Smooth muscle cell (in vitro differentiated cells): ENCODE results near the gene LVRN. TPM values are rescaled to one million over a fixed set of nuclear protein-coding genes. Genes with fewer than 3 reads are reported as not detected.

Experiments used
- DNase-seq: peaks from one replicate; lab custom pipeline; 2025; ENCODE audit not compliant: unreplicated experiment; lab: John Stamatoyannopoulos, UW
- H2AFZ ChIP-seq: fragments of 200-600 bp; sonication (generic); 2 replicates; pipeline ENCODE4 v1.6.0; 2016; ENCODE audit warnings: antibody characterized with exemption, low read depth, mild to moderate bottlenecking
- H3F3A ChIP-seq: fragments of 200-600 bp; sonication (generic); 2 replicates; pipeline ENCODE4 v1.6.0; 2017; ENCODE audit warnings: antibody characterized with exemption, low read depth
- H3K27ac ChIP-seq: fragments of 200-600 bp; sonication (generic); 2 replicates; pipeline ENCODE4 v1.5.1; 2016; ENCODE audit warnings: low read depth, mild to moderate bottlenecking
- H3K27me3 ChIP-seq: fragments of 200-600 bp; sonication (generic); 2 replicates; pipeline ENCODE4 v1.6.1; 2016; ENCODE audit warnings: low read depth, mild to moderate bottlenecking
- H3K36me3 ChIP-seq: fragments of 200-600 bp; sonication (generic); 2 replicates; pipeline ENCODE4 v1.5.1; 2016; ENCODE audit warnings: low read depth
- H3K4me1 ChIP-seq: fragments of 200-600 bp; sonication (generic); 2 replicates; pipeline ENCODE4 v1.5.1; 2016; ENCODE audit warnings: low read depth
- H3K4me2 ChIP-seq: fragments of 200-600 bp; sonication (generic); 2 replicates; pipeline ENCODE4 v1.6.0; 2016; ENCODE audit warnings: mild to moderate bottlenecking
- H3K4me3 ChIP-seq: fragments of 200-600 bp; sonication (generic); 2 replicates; pipeline ENCODE4 v1.5.1; 2016; ENCODE audit warnings: mild to moderate bottlenecking
- H3K79me2 ChIP-seq: fragments of 200-600 bp; sonication (generic); 2 replicates; pipeline ENCODE4 v1.6.0; 2016; ENCODE audit warnings: low read depth, mild to moderate bottlenecking
- H3K9ac ChIP-seq: fragments of 200-600 bp; sonication (generic); 2 replicates; pipeline ENCODE4 v1.6.0; 2016; ENCODE audit warnings: low read depth
- H3K9me3 ChIP-seq: fragments of 200-600 bp; sonication (generic); replicated peaks from 2 replicates; pipeline ENCODE4 v1.5.1; 2016; ENCODE audit warnings: low read depth
- H4K20me1 ChIP-seq: fragments of 200-600 bp; sonication (generic); 2 replicates; pipeline ENCODE4 v1.6.0; 2016; ENCODE audit warnings: low read depth
- WGBS: methylation state at CpG from one replicate; pipeline ENCODE4 v1.1.7; 2016; ENCODE audit warnings: low lambda C conversion rate; 5-methylcytosine and 5-hydroxymethylcytosine counted together
- polyA plus RNA-seq: library from polyadenylated mRNA; unstranded; fragments of >200 nt; fragmentation: Nextera tagmentation; extraction: Ambion mirVana; gene quantifications from 2 replicates; pipeline ENCODE4 v1.2.1, GENCODE V29; 2016
- total RNA-seq: library from RNA; depleted of rRNA; stranded (reverse); fragments of >200 nt; gene quantifications from 2 replicates; pipeline ENCODE4 v1.2.3, GENCODE V29; 2014
- TF ChIP-seq, protein P1 (sequence below): fragments of 200-600 bp; sonication (generic); IDR thresholded peaks from 2 replicates; pipeline ENCODE4 v1.5.1; 2017; ENCODE audit warnings: borderline replicate concordance, mild to moderate bottlenecking, antibody characterized with exemption; ENCODE audit not compliant: insufficient read depth, poor library complexity, severe bottlenecking

LVRN gene
- total and polyA plus RNA-seq, 2 experiments from 2014 or later = 0.72 to 0.87 TPM

GRCh38 chr5:116011046-116011445 lies 48.8 kb downstream of the LVRN start:
- no peak overlapping the region for H2AFZ ChIP-seq
- TF ChIP-seq, protein P1, sequence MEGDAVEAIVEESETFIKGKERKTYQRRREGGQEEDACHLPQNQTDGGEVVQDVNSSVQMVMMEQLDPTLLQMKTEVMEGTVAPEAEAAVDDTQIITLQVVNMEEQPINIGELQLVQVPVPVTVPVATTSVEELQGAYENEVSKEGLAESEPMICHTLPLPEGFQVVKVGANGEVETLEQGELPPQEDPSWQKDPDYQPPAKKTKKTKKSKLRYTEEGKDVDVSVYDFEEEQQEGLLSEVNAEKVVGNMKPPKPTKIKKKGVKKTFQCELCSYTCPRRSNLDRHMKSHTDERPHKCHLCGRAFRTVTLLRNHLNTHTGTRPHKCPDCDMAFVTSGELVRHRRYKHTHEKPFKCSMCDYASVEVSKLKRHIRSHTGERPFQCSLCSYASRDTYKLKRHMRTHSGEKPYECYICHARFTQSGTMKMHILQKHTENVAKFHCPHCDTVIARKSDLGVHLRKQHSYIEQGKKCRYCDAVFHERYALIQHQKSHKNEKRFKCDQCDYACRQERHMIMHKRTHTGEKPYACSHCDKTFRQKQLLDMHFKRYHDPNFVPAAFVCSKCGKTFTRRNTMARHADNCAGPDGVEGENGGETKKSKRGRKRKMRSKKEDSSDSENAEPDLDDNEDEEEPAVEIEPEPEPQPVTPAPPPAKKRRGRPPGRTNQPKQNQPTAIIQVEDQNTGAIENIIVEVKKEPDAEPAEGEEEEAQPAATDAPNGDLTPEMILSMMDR = no peak
- no peak overlapping the region for H3K9ac ChIP-seq
- no peak overlapping the region for H3K4me3 ChIP-seq
- H3K27me3 ChIP-seq = no peaks in the 10 kb centered on the region
- H3K4me2 ChIP-seq = no peak overlapping the region
- no peaks in the 10 kb centered on the region for H3K4me1 ChIP-seq
- H3F3A ChIP-seq = no peaks in the 10 kb centered on the region
- H3K9me3 ChIP-seq = no peaks in the 10 kb centered on the region
- no peaks in the 10 kb centered on the region for H4K20me1 ChIP-seq
- no peak for DNase-seq
- no peak overlapping the region for H3K27ac ChIP-seq
- H3K36me3 ChIP-seq = no peaks in the 10 kb centered on the region
- no peaks in the 10 kb centered on the region for H3K79me2 ChIP-seq

- no peaks in the 10 kb centered on the region for H3K9me3 ChIP-seq
- H3K27ac ChIP-seq = no peak overlapping the region
- H3K9ac ChIP-seq = no peak overlapping the region
- no peak overlapping the region for H2AFZ ChIP-seq
- TF ChIP-seq, protein P1 = no peak
- H3K4me1 ChIP-seq = no peaks in the 10 kb centered on the region
- WGBS = 67% methylated on average over 6 of the region's 6 CpGs
- no peaks in the 10 kb centered on the region for H3K79me2 ChIP-seq
- no peaks in the 10 kb centered on the region for H3K27me3 ChIP-seq
- DNase-seq = no peak
- no peak overlapping the region for H3K4me3 ChIP-seq
- no peaks in the 10 kb centered on the region for H3K36me3 ChIP-seq
- no peaks in the 10 kb centered on the region for H3F3A ChIP-seq
- H4K20me1 ChIP-seq = no peaks in the 10 kb centered on the region
- H3K4me2 ChIP-seq = no peak overlapping the region
Measured at GRCh38 chr5:116013207-116013785, 51.0 kb downstream of the LVRN start.

DNA sequence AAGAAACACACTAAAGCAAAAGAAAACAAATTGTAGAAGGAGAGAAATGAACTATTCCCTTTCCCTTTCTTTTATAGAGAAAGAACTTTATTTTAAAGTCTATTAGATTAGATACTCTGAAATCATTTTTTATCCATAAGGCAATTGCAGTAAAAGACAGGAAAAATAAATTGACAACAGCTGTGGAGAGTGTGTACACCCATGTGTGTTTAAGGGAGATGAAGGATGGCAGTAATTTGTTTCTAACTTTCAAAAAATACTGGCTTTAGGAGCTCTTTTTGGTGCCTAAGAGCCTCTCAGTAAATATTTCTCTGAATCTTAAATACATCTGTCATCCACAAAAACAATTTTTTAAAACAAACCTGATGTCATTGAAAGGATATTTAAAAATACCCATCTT lies 51.7 kb downstream of the LVRN start:
- no peaks in the 10 kb centered on the region for H3K27me3 ChIP-seq
- H3K4me2 ChIP-seq = no peak overlapping the region
- no peak overlapping the region for H3K9ac ChIP-seq
- no peak for DNase-seq
- H3K36me3 ChIP-seq = no peaks in the 10 kb centered on the region
- no peak overlapping the region for H2AFZ ChIP-seq
- TF ChIP-seq, protein P1 = no peak
- no peaks in the 10 kb centered on the region for H3K9me3 ChIP-seq
- no peak overlapping the region for H3K4me3 ChIP-seq
- no peaks in the 10 kb centered on the region for H3K79me2 ChIP-seq
- no peaks in the 10 kb centered on the region for H3K4me1 ChIP-seq
- no peak overlapping the region for H3K27ac ChIP-seq
- H4K20me1 ChIP-seq = no peaks in the 10 kb centered on the region
- no peaks in the 10 kb centered on the region for H3F3A ChIP-seq

DNA sequence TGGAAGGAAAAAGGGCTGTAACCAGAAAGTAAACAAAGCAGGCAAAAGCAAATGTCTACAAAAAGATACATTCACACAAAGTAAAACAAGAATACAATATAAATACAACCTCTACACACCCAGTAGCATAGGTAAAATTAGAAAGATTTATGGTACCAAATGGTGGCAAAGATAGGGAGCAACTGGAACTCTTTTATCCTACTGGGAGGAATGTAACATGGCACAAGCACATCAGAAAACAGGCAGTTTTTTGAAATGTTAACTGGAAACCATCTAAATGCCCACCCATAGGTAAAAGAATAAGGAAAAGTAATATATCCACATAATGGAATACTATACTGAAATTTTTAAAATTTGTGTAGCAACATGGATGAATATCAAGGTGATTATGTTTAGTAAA lies 61.3 kb downstream of the LVRN start:
- Histone ChIP-seq H3K9me3 (no peaks in the 10 kb centered on the region), H3F3A (no peaks in the 10 kb centered on the region), H3K4me2 (no peak overlapping the region), H3K4me3 (no peak overlapping the region), H3K4me1 (no peaks in the 10 kb centered on the region), H3K27ac (no peak overlapping the region), H3K36me3 (no peaks in the 10 kb centered on the region), H3K27me3 (no peaks in the 10 kb centered on the region), H3K9ac (no peak overlapping the region), H4K20me1 (no peaks in the 10 kb centered on the region), H2AFZ (no peak overlapping the region), H3K79me2 (no peaks in the 10 kb centered on the region)
- no peak for DNase-seq
- TF ChIP-seq, protein P1 = no peak
